Adipocyte (in vitro differentiated cells): ENCODE measurements around the gene FHL2.

ENCODE experiments used
- DNase-seq: peaks from one replicate; pipeline ENCODE4 v3.0.0-alpha.2; 2015; ENCODE audit warnings: low read depth
- H3K27me3 ChIP-seq: replicated peaks from 2 replicates; pipeline ENCODE4 v1.7.0; 2013; ENCODE audit warnings: mild to moderate bottlenecking, low read length, moderate library complexity; ENCODE audit not compliant: control insufficient read depth, insufficient read depth
- H3K36me3 ChIP-seq: 2 replicates; pipeline ENCODE4 v1.7.0; 2013; ENCODE audit warnings: low read length, mild to moderate bottlenecking, moderate library complexity; ENCODE audit not compliant: control insufficient read depth, insufficient read depth, severe bottlenecking
- H3K4me1 ChIP-seq: 2 replicates; pipeline ENCODE4 v1.7.0; 2013; ENCODE audit warnings: mild to moderate bottlenecking, low read length, moderate library complexity; ENCODE audit not compliant: control insufficient read depth, insufficient read depth
- H3K4me3 ChIP-seq: 2 replicates; pipeline ENCODE4 v1.7.0; 2013; ENCODE audit warnings: mild to moderate bottlenecking, low read length, moderate library complexity
- H3K9ac ChIP-seq: 2 replicates; pipeline ENCODE4 v1.7.0; 2013; ENCODE audit warnings: mild to moderate bottlenecking, low read length, moderate library complexity
- H3K9me3 ChIP-seq: 2 replicates; pipeline ENCODE4 v1.7.0; 2013; ENCODE audit warnings: mild to moderate bottlenecking, low read length, moderate library complexity; ENCODE audit not compliant: control insufficient read depth

The FHL2 gene

GRCh38 chr2:105398336-105399206 is at the start of gene FHL2:
Gene FHL2, minus strand, starts transcription at chr2:105399051. Its CDS starts 12,535 bp downstream, at chr2:105386516.
- DNase-seq = peak; percentile 94
- no peaks in the 10 kb centered on the region for H3K27me3 ChIP-seq
- H3K4me3 ChIP-seq = peak within 1 kb of the TSS; percentile 96
- H3K9ac ChIP-seq = peak within 1 kb of the TSS; percentile 98
- H3K36me3 ChIP-seq = peaks cover 14% of the 10 kb centered on the region
- H3K9me3 ChIP-seq = no peaks in the 10 kb centered on the region
- H3K4me1 ChIP-seq = peaks cover 36% of the 10 kb centered on the region

GRCh38 chr2:105447476-105447875 is 48.6 kb upstream of the FHL2 start:
- Histone ChIP-seq H3K4me1 (peaks cover 6% of the 10 kb centered on the region), H3K27me3 (peaks cover 17% of the 10 kb centered on the region), H3K9me3 (no peaks in the 10 kb centered on the region), H3K9ac (no peak overlapping the region), H3K36me3 (no peaks in the 10 kb centered on the region), H3K4me3 (no peak overlapping the region)
- DNase-seq = no peak

GRCh38 chr2:105446501-105446900 is 47.6 kb upstream of the FHL2 start:
- Histone ChIP-seq H3K9ac (no peak overlapping the region), H3K9me3 (no peaks in the 10 kb centered on the region), H3K27me3 (peaks cover 19% of the 10 kb centered on the region), H3K36me3 (no peaks in the 10 kb centered on the region), H3K4me1 (peaks cover 6% of the 10 kb centered on the region), H3K4me3 (no peak overlapping the region)
- DNase-seq = no peak

- no peak overlapping the region for H3K9ac ChIP-seq
- no peaks in the 10 kb centered on the region for H3K36me3 ChIP-seq
- peak overlapping the region; percentile 45 for H3K4me3 ChIP-seq
- DNase-seq = no peak
- H3K4me1 ChIP-seq = peaks cover 6% of the 10 kb centered on the region
- H3K27me3 ChIP-seq = peaks cover 21% of the 10 kb centered on the region
- H3K9me3 ChIP-seq = no peaks in the 10 kb centered on the region
Measured at GRCh38 chr2:105445976-105446375, 47.1 kb upstream of the FHL2 start.

GRCh38 chr2:105445498-105445897 is 46.6 kb upstream of the FHL2 start:
- Histone ChIP-seq H3K27me3 (peaks cover 24% of the 10 kb centered on the region), H3K4me3 (peak overlapping the region; percentile 45), H3K9me3 (no peaks in the 10 kb centered on the region), H3K9ac (no peak overlapping the region), H3K36me3 (no peaks in the 10 kb centered on the region), H3K4me1 (peaks cover 6% of the 10 kb centered on the region)
- DNase-seq = no peak

GRCh38 chr2:105443617-105444598 is 45.1 kb upstream of the FHL2 start:
- Histone ChIP-seq H3K9ac (no peak overlapping the region), H3K9me3 (no peaks in the 10 kb centered on the region), H3K36me3 (no peaks in the 10 kb centered on the region), H3K4me3 (no peak overlapping the region), H3K4me1 (peaks cover 6% of the 10 kb centered on the region), H3K27me3 (peaks cover 28% of the 10 kb centered on the region)
- no peak for DNase-seq

- Histone ChIP-seq H3K9ac (no peak overlapping the region), H3K27me3 (peaks cover 36% of the 10 kb centered on the region), H3K9me3 (no peaks in the 10 kb centered on the region), H3K4me3 (no peak overlapping the region), H3K4me1 (peaks cover 14% of the 10 kb centered on the region), H3K36me3 (no peaks in the 10 kb centered on the region)
- DNase-seq = no peak
Measured at GRCh38 chr2:105442721-105443120, 43.9 kb upstream of the FHL2 start.

GRCh38 chr2:105442056-105442455 is 43.2 kb upstream of the FHL2 start:
- Histone ChIP-seq H3K4me3 (no peak overlapping the region), H3K36me3 (no peaks in the 10 kb centered on the region), H3K4me1 (peaks cover 14% of the 10 kb centered on the region), H3K9ac (no peak overlapping the region), H3K9me3 (no peaks in the 10 kb centered on the region), H3K27me3 (peaks cover 36% of the 10 kb centered on the region)
- DNase-seq = no peak

- H3K4me3 ChIP-seq = no peak overlapping the region
- H3K27me3 ChIP-seq = peaks cover 31% of the 10 kb centered on the region
- no peaks in the 10 kb centered on the region for H3K36me3 ChIP-seq
- no peak for DNase-seq
- no peaks in the 10 kb centered on the region for H3K9me3 ChIP-seq
- no peak overlapping the region for H3K9ac ChIP-seq
- H3K4me1 ChIP-seq = peaks cover 7% of the 10 kb centered on the region
Measured at GRCh38 chr2:105439141-105439540, 40.3 kb upstream of the FHL2 start.

GRCh38 chr2:105438104-105438929 is 39.5 kb upstream of the FHL2 start:
- Histone ChIP-seq H3K9ac (no peak overlapping the region), H3K9me3 (no peaks in the 10 kb centered on the region), H3K36me3 (no peaks in the 10 kb centered on the region), H3K4me1 (peaks cover 9% of the 10 kb centered on the region), H3K27me3 (peaks cover 23% of the 10 kb centered on the region), H3K4me3 (no peak overlapping the region)
- peak; percentile 39 for DNase-seq
